NCI-H128 (cell line): Measurements from ENCODE around the gene ACSS2.
A peak's percentile ranks its signal among the peaks of the same experiment; 100 is the strongest.
"Not testable (repeated sequence)": the region's sequence is repeated elsewhere in the genome, so short reads cannot be mapped to it uniquely, and the experiment has no call there.

Experiments used
- DNase-seq: peaks from one replicate; lab custom pipeline; 2025; ENCODE audit not compliant: unreplicated experiment; lab: John Stamatoyannopoulos, UW

The ACSS2 gene

GRCh38 chr20:34873583-34874093, 2.8 kb upstream of the ACSS2 start:
- no peak for DNase-seq

DNA sequence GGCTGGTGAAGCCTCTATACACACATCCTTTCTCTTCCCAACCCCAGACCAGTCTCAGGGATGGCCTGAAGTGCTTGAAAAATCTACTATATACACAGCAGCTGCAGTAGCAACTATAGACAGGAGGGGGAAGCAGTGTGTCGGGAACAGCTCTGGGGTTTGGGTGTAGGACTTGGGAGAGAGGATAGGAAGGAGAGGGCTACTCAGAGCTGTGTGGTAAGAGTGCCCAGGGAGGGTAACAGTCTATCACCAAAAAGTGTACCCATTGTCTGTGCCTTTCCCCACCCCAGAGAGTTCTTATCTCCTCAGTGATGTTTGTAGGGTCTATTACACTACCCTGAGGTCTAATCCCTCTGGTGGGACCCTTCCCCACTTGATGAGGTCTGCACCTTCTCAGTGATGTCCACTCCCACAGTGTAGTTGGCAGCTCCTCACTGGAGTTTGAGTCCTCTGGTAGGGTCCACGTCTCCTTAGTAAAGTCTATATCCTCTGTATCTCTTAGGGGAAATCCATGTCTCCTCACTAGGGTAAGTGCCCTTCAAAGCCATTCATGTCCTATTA, 2.2 kb upstream of the ACSS2 start:
- peak; percentile 36 for DNase-seq

- peak; percentile 87 for DNase-seq
Measured at GRCh38 chr20:34875642-34876405, 588 bp upstream of the ACSS2 start.

- DNase-seq, result no peak
Measured at GRCh38 chr20:34880215-34880850, 3.9 kb downstream of the ACSS2 start.

DNA sequence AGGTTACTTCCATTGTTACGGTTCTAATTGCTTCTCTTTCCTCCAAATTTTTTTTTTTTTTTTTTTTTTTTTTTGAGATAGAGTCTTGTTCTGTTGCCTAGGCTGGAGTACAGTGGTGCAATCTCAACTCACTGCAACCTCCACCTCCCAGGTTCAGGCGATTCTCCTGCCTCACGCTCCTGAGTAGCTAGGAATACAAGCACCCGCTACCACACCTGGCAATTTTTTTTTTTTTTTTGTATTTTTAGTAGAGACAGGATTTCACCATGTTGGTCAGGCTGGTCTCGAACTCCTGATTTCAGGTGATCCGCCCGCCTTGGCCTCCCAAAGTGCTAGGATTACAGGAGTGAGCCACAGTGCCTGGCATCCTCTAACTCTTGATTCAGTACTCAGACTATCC, 4.6 kb downstream of the ACSS2 start:
- not testable (repeated sequence) for DNase-seq

DNA sequence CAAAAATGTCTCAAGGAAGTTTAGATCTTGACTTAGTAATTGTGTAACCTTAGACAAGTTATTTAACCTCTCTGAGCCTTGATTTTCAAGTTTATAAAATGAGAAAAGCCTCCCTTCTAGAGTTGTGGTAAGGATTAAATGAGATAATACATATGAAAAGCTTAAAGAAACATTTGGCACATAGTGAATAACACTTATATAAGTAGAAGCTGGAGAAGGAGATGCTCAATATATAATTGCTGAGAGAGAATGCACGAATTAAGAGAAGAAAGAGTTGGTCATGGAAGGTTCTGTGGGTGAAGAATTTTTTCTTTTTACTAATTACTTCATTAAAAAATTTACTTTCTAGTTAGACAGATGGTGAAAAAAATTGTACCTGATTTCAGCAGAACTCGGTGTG, 5.3 kb downstream of the ACSS2 start:
- no peak for DNase-seq

DNA sequence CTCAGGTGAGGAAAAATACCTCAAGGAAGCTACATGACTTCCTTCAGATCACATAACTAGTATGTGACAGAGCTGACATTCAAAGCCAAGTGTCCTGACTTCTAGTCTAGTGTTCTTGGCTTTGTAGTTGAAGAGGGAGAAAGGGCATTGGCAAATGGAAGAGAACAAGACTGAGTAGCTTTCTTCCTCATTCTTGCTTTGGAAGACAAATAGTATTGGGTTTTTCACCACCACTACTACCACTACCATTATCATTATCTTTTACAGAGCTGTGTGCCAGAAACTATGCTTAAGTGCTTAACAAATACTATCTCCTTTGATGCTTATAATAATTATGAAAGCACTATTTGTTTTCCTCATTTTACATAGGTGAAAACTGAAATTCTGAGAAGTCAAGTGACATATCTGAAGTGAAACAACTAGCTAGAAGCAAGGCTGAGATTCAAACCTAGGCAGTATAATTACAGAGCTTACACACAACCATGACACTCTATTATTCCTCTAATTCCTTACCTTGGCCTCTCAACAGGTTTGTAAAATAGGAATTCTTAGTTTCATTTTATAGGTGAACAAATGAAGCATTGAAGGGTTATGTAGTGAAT, 6.8 kb downstream of the ACSS2 start:
- no peak for DNase-seq

DNA sequence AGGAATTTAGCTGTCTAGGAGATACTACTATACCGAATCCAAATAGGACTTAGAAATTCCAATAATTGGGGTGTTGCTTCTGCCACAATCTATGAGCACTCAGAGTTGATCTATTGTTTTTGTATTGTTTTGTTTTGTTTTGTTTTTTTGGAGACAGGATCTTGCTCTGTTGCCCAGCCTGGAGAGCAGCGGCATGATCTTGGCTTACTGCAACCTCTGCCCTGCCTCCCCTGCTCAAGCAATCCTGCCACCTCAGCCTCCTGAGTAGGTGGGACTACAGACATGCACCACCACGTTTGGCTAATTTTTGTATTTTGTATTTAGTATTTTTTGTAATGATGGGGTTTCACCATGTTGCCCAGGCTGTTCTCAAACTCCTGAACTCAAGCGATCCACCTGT, 7.4 kb downstream of the ACSS2 start:
- DNase-seq, result no peak

DNA sequence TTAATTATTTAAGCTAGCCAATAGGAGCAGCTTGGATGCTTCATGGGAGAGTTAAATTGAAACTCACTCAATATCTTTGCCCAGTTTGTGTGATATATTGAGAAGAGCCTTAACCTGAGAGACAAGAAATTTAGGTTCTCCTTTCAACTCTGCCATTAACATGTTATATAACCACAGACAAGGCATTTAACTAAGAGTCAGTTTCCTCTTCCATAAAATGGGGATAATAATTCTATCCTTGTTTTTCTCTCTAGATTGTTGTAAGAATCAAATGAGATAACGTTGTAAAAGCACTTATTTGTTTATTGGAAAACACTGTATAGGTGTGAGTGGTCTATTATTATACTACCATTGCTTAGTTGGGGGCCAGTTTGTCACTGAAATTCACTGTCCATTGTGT, 7.8 kb downstream of the ACSS2 start:
- no peak for DNase-seq

- DNase-seq, result no peak
Measured at GRCh38 chr20:34886122-34886521, 9.7 kb downstream of the ACSS2 start.

DNA sequence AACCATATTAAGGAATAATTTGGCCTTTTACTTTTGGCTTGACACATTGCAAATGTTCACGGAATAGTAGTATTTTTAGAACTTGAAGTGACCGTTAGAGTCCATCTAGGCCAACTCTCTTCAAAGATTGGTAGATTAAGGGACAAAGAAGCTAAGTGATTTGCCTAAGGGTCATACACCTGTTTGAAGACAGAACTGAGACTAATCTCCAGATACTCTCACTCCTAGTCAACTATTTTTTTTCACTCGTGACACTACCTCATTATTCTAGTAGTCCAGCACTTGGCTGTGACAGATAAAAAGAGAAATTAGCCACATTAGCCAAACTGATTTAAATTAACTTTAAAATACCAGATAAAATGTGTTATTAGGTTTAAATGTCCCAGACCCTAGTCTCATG, 10.6 kb downstream of the ACSS2 start:
- no peak for DNase-seq

GRCh38 chr20:34888468-34888867, 12.1 kb downstream of the ACSS2 start:
- DNase-seq, result no peak

- no peak for DNase-seq
Measured at GRCh38 chr20:34891166-34892062, 15.0 kb downstream of the ACSS2 start.

DNA sequence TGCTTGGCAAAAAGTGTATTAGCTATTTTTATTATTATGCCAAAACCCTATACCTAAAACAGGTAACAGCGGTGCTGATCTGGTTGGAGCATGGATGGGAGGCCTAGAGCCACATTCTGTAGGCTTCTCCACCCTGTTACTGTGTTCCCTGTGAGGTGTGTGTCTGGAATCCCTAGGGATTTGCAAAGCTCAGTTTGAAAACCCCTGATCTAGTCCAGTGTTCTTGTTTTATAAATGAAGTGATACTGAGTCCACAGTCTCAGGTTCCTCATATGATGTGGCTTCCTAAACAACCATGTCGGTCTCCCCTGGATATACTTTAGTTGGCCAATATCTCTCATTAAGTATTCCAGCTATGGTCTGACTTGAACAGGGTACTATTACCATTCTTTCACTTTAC, 16.3 kb downstream of the ACSS2 start:
- no peak for DNase-seq

GRCh38 chr20:34894723-34895122, 18.3 kb downstream of the ACSS2 start:
- no peak for DNase-seq

GRCh38 chr20:34895465-34895864, 19.1 kb downstream of the ACSS2 start:
- no peak for DNase-seq

- no peak for DNase-seq
Measured at GRCh38 chr20:34896086-34896621, 19.7 kb downstream of the ACSS2 start.

DNA sequence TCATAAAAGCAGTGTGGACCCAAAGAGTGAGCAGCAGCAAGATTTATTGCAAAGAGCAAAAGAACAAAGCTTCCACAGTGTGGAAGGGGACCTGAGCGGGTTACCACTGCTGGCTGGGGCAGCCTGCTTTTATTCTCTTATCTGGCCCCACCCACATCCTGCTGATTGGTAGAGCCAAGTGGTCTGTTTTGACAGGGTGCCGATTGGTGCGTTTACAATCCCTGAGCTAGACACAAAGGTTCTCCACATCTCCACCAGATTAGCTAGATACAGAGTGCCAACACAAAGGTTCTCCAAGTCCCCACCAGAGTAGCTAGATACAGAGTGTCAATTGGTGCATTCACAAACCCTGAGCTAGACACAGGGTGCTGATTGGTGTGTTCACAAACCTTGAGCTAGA, 21.7 kb downstream of the ACSS2 start:
- DNase-seq, result not testable (repeated sequence)

GRCh38 chr20:34898731-34899130, 22.3 kb downstream of the ACSS2 start:
- DNase-seq, result not testable (repeated sequence)

DNA sequence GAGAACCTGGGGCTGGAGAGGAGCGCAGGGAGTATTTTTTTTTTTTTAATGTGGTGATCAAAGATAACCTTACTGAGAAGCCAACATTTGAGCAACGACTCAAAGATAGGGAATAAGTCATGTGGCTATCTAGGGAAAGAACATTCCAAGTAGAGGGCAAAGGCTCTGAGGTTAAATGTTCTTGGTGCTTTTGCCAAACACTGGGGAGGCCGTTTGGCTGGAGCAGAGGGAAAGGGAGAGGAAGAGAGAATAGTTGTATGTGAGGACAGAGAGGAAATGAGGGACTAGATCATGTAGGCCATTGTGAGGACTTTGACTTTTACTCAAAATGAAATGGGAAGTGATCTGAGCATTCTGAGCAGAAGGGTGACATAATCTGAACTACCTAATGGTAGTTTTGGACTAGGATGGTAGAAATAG, 27.8 kb downstream of the ACSS2 start:
- DNase-seq, result no peak
